22Rv1 (cell line): ENCODE measurements around the gene SUPT3H.

Source experiments
- H3K27ac ChIP-seq: fragments of 450-650 bp; 2 replicates; pipeline ENCODE4 v1.5.1; 2017
- ZFX ChIP-seq: fragments of 450-650 bp; IDR thresholded peaks from 2 replicates; pipeline ENCODE4 v1.6.1; 2017; ENCODE audit warnings: antibody characterized with exemption, borderline replicate concordance
- TF ChIP-seq, protein P1 (sequence below): fragments of 450-650 bp; IDR thresholded peaks from 2 replicates; pipeline ENCODE4 v1.5.1; 2017; ENCODE audit warnings: mild to moderate bottlenecking

Gene SUPT3H

DNA sequence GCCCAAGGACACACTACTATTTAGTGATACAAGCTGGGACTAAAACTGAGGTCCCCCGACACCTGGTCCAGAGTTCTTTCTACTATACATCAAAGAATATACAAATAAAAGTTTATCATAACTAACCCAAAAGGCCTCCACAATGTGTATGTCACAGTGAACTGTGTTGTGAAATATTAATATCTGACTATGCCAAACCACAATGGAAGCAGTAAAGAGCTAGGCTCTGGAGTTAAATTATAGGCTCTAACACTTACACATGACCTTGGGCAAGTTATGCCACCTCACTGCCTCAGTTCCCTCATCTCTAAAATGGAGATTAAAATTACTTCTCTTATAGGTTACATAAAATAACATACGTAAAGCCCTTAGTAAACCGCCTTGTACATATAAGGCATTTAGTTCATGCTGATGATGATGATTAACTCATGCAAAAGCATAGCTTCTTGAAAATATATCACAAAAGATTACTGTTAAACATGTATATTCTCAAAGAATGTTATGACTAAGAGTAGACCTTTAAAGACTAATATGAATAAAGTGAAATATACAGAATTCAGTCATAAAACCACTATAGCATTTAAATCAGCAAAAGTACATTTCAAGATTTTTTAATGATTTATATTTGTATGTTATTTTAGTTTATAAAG is 5.7 kb downstream of the SUPT3H start:
- TF ChIP-seq, protein P1, sequence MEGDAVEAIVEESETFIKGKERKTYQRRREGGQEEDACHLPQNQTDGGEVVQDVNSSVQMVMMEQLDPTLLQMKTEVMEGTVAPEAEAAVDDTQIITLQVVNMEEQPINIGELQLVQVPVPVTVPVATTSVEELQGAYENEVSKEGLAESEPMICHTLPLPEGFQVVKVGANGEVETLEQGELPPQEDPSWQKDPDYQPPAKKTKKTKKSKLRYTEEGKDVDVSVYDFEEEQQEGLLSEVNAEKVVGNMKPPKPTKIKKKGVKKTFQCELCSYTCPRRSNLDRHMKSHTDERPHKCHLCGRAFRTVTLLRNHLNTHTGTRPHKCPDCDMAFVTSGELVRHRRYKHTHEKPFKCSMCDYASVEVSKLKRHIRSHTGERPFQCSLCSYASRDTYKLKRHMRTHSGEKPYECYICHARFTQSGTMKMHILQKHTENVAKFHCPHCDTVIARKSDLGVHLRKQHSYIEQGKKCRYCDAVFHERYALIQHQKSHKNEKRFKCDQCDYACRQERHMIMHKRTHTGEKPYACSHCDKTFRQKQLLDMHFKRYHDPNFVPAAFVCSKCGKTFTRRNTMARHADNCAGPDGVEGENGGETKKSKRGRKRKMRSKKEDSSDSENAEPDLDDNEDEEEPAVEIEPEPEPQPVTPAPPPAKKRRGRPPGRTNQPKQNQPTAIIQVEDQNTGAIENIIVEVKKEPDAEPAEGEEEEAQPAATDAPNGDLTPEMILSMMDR, result no peak
- no peak for TF ChIP-seq ZFX
- no peak overlapping the region for H3K27ac ChIP-seq

DNA sequence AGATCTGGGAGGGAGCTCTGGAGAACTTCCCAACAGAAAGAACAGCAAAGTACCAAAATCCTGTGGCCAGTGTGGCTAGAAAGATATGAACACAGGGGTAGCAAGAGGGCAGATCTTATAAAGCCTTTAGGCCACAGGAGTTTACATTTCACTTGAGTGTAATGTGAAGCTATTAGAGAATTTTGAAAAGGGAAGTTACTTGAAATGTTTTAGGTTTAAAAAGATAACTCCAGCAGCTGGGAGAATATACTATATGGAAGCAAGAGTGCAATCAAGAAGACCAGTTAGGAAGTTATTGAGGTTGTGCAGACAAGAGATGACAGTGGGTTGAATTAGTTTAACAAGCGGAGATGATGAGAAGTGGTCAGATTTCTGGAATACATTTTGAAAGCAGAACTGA is 7.9 kb downstream of the SUPT3H start:
- TF ChIP-seq, protein P1, result no peak
- no peak for TF ChIP-seq ZFX
- H3K27ac ChIP-seq, result no peak overlapping the region

DNA sequence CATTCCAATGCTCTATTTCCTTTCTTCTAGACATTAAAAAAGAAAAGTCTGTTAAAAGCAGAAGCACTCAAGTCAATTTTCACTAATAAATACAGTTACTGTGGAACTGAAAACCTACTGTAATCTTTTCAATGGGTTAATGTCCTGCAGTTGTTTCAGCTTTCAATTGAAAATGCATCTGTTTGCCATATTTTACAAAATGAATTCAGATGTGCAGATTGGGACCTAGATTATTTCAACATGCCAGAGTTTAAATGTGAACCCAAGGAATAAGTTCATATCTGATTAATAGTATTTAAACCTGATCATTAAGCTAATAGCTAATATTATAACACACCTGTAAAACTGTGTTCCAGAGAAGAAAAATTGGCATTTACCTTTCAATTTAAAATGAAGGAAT is 9.7 kb downstream of the SUPT3H start:
- TF ChIP-seq, protein P1, result no peak
- no peak for TF ChIP-seq ZFX
- H3K27ac ChIP-seq, result no peak overlapping the region

DNA sequence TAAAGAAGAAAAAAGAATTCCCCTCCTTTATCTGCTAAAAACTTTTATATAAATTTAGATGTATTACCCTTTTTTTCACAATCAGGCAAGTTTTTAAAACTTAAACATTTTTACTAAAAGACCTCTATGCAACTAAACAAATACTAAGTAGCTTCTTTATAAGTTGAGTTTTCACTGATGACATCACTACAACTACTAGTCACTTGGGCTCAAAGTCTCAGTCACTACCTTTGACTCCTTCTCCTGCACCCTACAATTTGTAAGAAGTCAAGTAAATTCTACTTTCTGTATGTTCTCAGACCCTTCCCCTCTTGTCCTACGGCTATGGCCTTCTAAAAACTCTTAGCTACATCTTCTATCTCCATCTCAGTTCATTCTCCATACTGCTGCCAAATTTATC is 11.2 kb downstream of the SUPT3H start:
- no peak for TF ChIP-seq ZFX
- TF ChIP-seq, protein P1, result no peak
- H3K27ac ChIP-seq, result no peak overlapping the region

DNA sequence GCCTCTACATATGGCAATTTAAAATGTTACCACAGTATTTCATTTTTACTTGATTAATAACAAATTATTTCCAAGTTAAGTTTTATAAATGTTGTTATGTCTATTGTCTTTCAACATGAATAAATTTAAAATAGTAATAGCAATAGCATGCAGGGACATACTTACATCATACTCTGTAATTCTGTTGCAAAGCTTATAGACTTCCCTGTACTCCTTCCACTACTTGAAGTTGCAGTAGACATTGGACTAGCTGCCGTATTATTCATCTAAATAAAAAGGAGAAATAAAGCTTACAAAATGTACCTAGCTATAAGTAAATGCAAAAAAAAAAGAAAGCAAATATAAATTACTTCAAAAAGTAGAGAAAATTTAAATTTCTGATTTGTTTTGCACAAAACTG is 12.7 kb downstream of the SUPT3H start:
- no peak overlapping the region for H3K27ac ChIP-seq
- no peak for TF ChIP-seq ZFX
- TF ChIP-seq, protein P1, result no peak

DNA sequence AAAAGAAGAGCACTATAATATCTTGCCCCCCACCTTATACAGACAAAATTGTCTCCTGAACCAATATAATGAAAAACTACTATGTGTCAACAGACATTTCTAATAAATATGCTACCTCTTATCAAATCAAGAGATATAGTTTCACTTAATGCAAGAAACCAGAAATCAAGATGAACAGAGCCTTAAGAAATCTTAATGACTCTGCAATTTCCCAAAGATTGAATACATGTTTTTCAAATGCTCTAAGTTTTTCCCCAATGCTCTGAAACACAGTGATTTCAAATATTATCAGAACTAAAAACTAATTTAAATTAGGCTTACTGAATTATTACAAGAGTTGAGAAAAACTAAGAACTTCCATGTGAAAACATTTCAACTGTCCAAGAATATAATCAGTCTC is 13.3 kb downstream of the SUPT3H start:
- no peak overlapping the region for H3K27ac ChIP-seq
- TF ChIP-seq, protein P1, result no peak
- no peak for TF ChIP-seq ZFX

DNA sequence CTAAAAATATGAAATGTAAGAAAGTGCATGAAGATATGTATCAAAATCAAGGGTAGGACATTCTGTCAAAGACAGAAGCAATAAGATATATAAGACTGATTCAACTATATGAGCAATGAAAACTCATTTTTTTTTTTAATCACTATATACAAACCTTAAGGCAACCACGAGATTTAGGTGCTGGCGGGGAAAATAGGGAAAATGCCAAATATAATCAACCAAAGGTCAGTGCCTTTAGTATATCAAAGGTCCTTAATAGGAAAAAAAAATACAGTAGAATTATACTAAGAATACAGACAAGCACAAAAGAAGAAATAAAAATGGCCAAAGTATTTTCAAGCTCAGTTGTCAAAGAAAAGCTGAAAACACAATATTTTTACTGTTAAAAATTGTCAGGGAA is 24.1 kb downstream of the SUPT3H start:
- no peak overlapping the region for H3K27ac ChIP-seq
- TF ChIP-seq, protein P1, result no peak
- TF ChIP-seq ZFX, result no peak
